HG03342 (cell line): Measurements from ENCODE around the gene GJB3.
"Not testable (repeated sequence)": the region's sequence is repeated elsewhere in the genome, so short reads cannot be mapped to it uniquely, and the experiment has no call there.

ENCODE experiments used
- ATAC-seq: cut with Tn5 transposase; IDR thresholded peaks from one replicate; pipeline ENCODE4 v1.9.1; 2021; ENCODE audit warnings: mild to moderate bottlenecking, moderate library complexity; ENCODE audit not compliant: unreplicated experiment

Gene GJB3

DNA sequence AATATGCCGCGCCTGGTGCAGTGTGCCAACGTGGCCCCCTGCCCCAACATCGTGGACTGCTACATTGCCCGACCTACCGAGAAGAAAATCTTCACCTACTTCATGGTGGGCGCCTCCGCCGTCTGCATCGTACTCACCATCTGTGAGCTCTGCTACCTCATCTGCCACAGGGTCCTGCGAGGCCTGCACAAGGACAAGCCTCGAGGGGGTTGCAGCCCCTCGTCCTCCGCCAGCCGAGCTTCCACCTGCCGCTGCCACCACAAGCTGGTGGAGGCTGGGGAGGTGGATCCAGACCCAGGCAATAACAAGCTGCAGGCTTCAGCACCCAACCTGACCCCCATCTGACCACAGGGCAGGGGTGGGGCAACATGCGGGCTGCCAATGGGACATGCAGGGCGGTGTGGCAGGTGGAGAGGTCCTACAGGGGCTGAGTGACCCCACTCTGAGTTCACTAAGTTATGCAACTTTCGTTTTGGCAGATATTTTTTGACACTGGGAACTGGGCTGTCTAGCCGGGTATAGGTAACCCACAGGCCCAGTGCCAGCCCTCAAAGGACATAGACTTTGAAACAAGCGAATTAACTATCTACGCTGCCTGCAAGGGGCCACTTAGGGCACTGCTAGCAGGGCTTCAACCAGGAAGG, 4.3 kb downstream of the GJB3 start:
- no peak for ATAC-seq

- ATAC-seq: no peak
Observed at GRCh38 chr1:34785875-34786470, 5.0 kb downstream of the GJB3 start.

DNA sequence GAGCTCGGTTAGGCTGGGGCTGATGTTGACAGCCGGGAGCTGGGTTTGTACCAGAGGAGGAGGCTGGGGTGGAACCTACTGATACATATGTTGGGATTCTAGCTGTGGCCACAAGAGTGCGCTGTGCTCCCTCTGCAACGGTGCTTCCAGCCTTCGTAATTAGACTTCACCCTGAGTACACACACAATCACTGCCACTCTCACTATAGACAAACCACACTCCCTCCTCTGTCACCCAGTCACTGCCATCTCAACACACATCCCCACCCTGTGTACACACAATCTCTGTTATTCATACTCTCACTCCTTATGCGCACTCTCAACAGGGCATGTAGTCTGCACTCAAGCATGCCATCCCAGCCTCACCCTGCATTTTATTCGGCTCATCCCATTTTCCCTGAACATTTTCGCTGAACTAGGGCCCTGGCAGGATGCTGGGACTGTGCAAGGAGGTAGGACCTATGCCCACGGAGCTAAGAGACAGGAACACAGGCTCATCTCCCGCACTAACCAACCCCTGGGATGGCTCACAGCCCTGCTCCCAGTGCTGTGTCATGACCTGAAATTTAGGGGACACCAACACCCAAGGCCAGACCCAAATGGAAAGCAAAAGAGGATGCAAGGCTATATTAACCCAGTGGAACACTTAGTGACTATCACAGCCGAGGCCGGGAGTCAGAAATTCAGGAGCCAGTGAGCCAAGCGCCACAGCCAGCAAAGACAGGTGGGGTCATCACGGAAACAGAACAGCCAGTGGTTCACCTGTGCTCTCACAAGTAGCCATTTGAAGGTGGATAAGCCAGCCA, 5.7 kb downstream of the GJB3 start:
- no peak for ATAC-seq

DNA sequence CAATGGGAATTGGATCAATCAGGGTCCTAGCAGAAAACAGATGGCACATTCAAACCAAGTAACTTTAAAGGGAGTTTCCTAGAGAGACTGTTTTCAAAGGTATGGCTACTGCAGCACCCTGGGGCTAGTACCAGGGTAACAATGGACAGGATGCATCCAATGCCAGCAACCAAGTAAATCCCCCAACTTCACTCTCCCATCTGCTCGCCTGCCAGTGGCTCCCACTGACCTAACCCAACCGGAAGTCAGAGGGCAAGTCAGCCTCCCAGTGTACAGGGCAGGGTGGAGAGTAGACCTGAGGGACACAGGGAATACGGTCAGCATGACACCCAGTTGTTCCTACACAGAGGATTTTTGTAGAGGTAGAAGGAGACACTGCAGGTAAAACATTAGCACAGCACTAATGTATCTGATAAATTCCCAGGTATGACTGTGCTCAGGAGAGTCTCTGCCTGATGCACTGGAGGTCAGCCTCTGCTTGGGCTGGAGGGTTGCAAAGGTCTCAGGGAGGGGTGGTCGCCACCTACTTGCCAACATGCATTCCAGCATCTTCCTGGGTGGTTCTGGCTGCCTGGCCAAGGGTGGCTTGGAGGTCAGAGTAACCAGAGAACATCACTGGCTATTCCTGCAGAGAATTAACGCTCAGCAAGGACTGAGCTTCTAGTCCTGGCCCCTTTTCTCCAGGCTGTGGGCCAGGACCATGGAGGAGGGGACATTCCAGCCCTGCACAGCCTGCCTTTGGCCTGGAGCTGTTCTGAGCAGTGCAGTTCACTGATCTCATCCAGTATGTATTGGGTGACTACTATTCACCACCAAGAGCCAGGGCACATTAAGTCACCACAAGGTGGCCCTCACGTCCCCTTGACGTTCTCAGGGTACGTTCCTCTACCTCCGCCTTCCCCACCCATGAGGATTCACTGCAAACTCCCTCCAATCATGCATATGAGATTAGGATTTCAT, 6.7 kb downstream of the GJB3 start:
- no peak for ATAC-seq

GRCh38 chr1:34790985-34791384, 10.0 kb downstream of the GJB3 start:
- no peak for ATAC-seq

DNA sequence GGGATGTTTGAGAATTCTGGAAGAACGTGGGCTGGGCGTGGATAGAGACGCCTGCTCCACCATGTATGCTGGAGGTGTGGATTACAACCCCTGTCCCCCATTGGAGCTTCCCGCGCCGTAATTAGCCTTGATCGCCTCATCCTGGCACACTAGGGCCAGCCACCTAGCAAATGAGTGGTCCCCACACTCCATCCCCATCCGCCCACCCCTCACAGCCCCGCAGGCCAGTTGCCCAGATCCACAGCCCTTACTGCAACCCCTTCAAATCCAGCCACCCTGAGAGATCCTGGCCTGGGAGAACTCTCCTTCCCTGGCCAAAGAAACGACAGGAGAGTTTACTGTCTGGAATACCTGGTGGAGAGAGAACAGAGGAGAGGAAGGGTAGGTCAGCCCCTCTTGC, 11.4 kb downstream of the GJB3 start:
- no peak for ATAC-seq

GRCh38 chr1:34792868-34793727, 12.1 kb downstream of the GJB3 start, which contains the start of gene GJA4:
Gene GJA4 (plus strand): TSS chr1:34792999. CDS start chr1:34794214, 1,215 bp downstream.
- no peak for ATAC-seq

DNA sequence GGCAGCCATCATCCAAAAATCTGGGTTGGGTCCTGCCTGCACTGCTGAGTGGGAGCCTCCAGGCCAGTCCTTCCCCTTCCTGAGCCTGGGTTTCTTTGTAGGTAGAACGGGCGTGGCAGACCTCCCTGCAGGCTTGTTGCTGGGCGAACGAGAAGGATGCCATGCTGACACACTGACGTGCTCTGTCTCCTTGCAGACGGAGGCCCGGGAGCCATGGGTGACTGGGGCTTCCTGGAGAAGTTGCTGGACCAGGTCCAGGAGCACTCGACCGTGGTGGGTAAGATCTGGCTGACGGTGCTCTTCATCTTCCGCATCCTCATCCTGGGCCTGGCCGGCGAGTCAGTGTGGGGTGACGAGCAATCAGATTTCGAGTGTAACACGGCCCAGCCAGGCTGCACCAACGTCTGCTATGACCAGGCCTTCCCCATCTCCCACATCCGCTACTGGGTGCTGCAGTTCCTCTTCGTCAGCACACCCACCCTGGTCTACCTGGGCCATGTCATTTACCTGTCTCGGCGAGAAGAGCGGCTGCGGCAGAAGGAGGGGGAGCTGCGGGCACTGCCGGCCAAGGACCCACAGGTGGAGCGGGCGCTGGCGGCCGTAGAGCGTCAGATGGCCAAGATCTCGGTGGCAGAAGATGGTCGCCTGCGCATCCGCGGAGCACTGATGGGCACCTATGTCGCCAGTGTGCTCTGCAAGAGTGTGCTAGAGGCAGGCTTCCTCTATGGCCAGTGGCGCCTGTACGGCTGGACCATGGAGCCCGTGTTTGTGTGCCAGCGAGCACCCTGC, 13.2 kb downstream of the GJB3 start:
- ATAC-seq: no peak

DNA sequence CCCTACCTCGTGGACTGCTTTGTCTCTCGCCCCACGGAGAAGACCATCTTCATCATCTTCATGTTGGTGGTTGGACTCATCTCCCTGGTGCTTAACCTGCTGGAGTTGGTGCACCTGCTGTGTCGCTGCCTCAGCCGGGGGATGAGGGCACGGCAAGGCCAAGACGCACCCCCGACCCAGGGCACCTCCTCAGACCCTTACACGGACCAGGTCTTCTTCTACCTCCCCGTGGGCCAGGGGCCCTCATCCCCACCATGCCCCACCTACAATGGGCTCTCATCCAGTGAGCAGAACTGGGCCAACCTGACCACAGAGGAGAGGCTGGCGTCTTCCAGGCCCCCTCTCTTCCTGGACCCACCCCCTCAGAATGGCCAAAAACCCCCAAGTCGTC, 13.8 kb downstream of the GJB3 start:
- ATAC-seq: no peak

DNA sequence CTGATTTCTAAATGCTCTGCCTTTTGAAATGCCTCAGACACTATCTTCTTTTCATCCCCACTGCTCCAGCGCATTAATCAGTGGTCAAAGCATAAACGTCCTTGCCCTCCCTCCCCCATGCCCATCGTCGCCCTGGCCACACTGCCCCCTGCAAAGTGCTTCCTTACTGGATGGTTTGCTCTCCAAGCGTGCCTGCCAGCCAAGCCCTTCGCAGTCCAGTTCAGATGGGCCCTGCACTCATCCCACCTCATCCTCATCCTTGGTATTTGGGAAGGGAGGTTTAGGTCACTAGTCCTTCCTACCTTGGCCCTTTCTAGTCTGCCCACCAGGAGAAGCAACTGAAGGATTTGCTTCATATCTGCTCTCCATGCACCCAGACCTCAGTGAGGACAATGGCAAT, 14.9 kb downstream of the GJB3 start:
- no peak for ATAC-seq

- ATAC-seq: no peak
Observed at GRCh38 chr1:34796990-34797389, 16.0 kb downstream of the GJB3 start.

DNA sequence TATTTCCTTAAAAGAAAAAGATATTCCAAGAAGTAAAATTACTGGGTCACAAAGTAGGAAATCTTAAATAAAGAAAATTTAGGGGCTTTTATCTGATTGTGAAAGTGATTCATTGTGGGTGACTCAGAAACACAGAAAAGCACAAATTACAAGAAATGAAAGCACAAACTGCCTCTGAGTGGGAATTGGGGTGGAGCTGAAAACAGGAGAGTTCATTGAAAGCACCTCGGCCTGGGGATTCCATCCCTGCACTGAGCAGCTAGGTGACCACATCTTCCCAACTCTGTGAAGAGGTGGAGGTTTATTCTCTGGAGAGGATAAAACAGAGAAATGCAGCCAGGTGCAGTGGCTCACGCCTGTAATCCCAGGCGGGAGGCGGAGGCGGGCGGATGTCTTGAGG, 19.2 kb downstream of the GJB3 start:
- no peak for ATAC-seq

- no peak for ATAC-seq
Observed at GRCh38 chr1:34803770-34804169, 22.8 kb downstream of the GJB3 start.

GRCh38 chr1:34806396-34806795, 25.4 kb downstream of the GJB3 start:
- ATAC-seq: no peak

GRCh38 chr1:34808051-34808810, 27.2 kb downstream of the GJB3 start:
- ATAC-seq: no peak

DNA sequence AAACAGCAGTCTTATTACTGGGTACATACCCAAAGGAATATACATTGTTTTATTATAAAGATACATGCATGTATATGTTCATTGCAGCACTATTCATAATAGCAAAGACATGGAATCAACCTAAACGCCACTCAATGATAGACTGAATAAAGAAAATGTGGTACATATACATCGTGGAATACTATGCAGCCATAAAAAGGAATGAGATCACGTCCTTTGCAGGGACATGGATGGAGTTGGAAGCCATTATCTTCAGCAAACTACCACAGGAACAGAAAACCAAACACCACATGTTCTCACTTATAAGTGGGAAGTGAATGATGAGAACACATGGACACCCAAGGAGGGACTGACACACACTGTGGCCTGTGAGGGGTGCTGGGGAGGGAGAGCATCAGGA, 29.8 kb downstream of the GJB3 start:
- ATAC-seq: not testable (repeated sequence)

GRCh38 chr1:34816332-34816731, 35.3 kb downstream of the GJB3 start:
- no peak for ATAC-seq

- ATAC-seq: no peak
Observed at GRCh38 chr1:34816778-34817177, 35.8 kb downstream of the GJB3 start.
